ENCODE results near the gene TM4SF20. TPM values are rescaled to one million over a fixed set of nuclear protein-coding genes. Genes with fewer than 3 reads are reported as not detected.

Gene TM4SF20
- total RNA-seq, 3 donors from 2014 or later (not counting 1 experiment from before 2014, with no cell fraction given): not detected

GRCh38 chr2:227323818-227324217 lies 55.3 kb downstream of the TM4SF20 start:
- peaks cover 62 to 64% of the 10 kb centered on the region in 2 donors for H3K4me1 Mint-ChIP-seq
- H3K4me1 ChIP-seq (ENCODE audit: control insufficient read depth, insufficient read depth, low read length): peaks cover 32% of the 10 kb centered on the region
- no peaks in the 10 kb centered on the region for H3K36me3 Mint-ChIP-seq
- DNase-seq (no peak), ATAC-seq (no peak)
- H3K4me3 Mint-ChIP-seq: peak overlapping the region; percentile 91
- peak overlapping the region; percentile 82 to 85 for H3K27ac Mint-ChIP-seq
- WGBS (ENCODE audit: insufficient coverage): 77% methylated on average over 4 of the region's 4 CpGs
- no peak overlapping the region for H3K27ac ChIP-seq (ENCODE audit: low read length)
- H3K9me3 ChIP-seq (ENCODE audit: control insufficient read depth, insufficient read depth, low read length): no peaks in the 10 kb centered on the region
- TF ChIP-seq CTCF (IDR thresholded peaks at IDR 0.05): no peak
- no peaks in the 10 kb centered on the region for H3K36me3 ChIP-seq (ENCODE audit: control insufficient read depth, insufficient read depth, low read length)
- no peaks in the 10 kb centered on the region for H3K27me3 Mint-ChIP-seq (ENCODE audit: low read depth in 2 of 2)
- intact Hi-C loops (cut with micrococcal nuclease): loop anchor here (2.0 to 10.0 kb wide), 2 partner anchors 151 to 533 kb away; partner anchors contain the start of gene AGFG1
- no peaks in the 10 kb centered on the region for H3K27me3 ChIP-seq (ENCODE audit: control insufficient read depth, insufficient read depth, low read length)
- no peaks in the 10 kb centered on the region for H3K9me3 Mint-ChIP-seq
- no peak overlapping the region for H3K4me3 ChIP-seq (ENCODE audit: low read length)

- peaks cover 32% of the 10 kb centered on the region for H3K4me1 ChIP-seq (ENCODE audit: control insufficient read depth, insufficient read depth, low read length)
- Mint-ChIP-seq H3K9me3 (no peaks in the 10 kb centered on the region), H3K27ac (peak overlapping the region; percentile 71 to 85), H3K4me3 (peak overlapping the region; percentile 77), H3K27me3 (ENCODE audit: low read depth in 2 of 2) (no peaks in the 10 kb centered on the region), H3K36me3 (no peaks in the 10 kb centered on the region), H3K4me1 (peaks cover 60 to 62% of the 10 kb centered on the region in 2 donors)
- H3K36me3 ChIP-seq (ENCODE audit: control insufficient read depth, insufficient read depth, low read length): no peaks in the 10 kb centered on the region
- DNase-seq (peak; percentile 15 to 16), ATAC-seq (peak in 1 of 3 donors; percentile 7)
- 53% methylated on average over 5 of the region's 5 CpGs for WGBS (ENCODE audit: insufficient coverage)
- H3K4me3 ChIP-seq (ENCODE audit: low read length): no peak overlapping the region
- H3K27me3 ChIP-seq (ENCODE audit: control insufficient read depth, insufficient read depth, low read length): no peaks in the 10 kb centered on the region
- no peak for TF ChIP-seq CTCF (IDR thresholded peaks at IDR 0.05)
- intact Hi-C loops (cut with micrococcal nuclease): loop anchor here (10.0 kb wide), 1 partner anchor 152 kb away; the partner anchor contains the start of gene AGFG1
- no peaks in the 10 kb centered on the region for H3K9me3 ChIP-seq (ENCODE audit: control insufficient read depth, insufficient read depth, low read length)
- no peak overlapping the region for H3K27ac ChIP-seq (ENCODE audit: low read length)
Observed at GRCh38 chr2:227322530-227323205, 56.4 kb downstream of the TM4SF20 start.

GRCh38 chr2:227320305-227321094 lies 58.6 kb downstream of the TM4SF20 start:
- peaks cover 0 to 4% of the 10 kb centered on the region in 2 donors for H3K27me3 Mint-ChIP-seq (ENCODE audit: low read depth in 2 of 2)
- H3K9me3 Mint-ChIP-seq: peaks cover 0 to 4% of the 10 kb centered on the region in 2 donors
- peak overlapping the region; percentile 80 for H3K4me3 Mint-ChIP-seq
- intact Hi-C loops (cut with micrococcal nuclease): loop anchor here (10.0 kb wide), 1 partner anchor 154 kb away; the partner anchor contains the start of gene AGFG1
- peak; percentile 9 to 28 for DNase-seq
- H3K4me1 Mint-ChIP-seq: peaks cover 41 to 44% of the 10 kb centered on the region in 2 donors
- no peaks in the 10 kb centered on the region for H3K9me3 ChIP-seq (ENCODE audit: control insufficient read depth, insufficient read depth, low read length)
- H3K27ac ChIP-seq (ENCODE audit: low read length): no peak overlapping the region
- no peak overlapping the region for H3K4me3 ChIP-seq (ENCODE audit: low read length)
- H3K27me3 ChIP-seq (ENCODE audit: control insufficient read depth, insufficient read depth, low read length): no peaks in the 10 kb centered on the region
- ATAC-seq: peak; percentile 25 to 32 (median 26)
- H3K36me3 ChIP-seq (ENCODE audit: control insufficient read depth, insufficient read depth, low read length): no peaks in the 10 kb centered on the region
- H3K4me1 ChIP-seq (ENCODE audit: control insufficient read depth, insufficient read depth, low read length): peaks cover 26% of the 10 kb centered on the region
- peak overlapping the region; percentile 68 to 81 for H3K27ac Mint-ChIP-seq
- no peak for TF ChIP-seq CTCF (IDR thresholded peaks at IDR 0.05)
- 75% methylated on average over 33 of the region's 33 CpGs for WGBS (ENCODE audit: insufficient coverage)
- H3K36me3 Mint-ChIP-seq: no peaks in the 10 kb centered on the region

All from natural killer cell (primary cell).